ENCODE results near the gene PALLD. TPM values are rescaled to one million over a fixed set of nuclear protein-coding genes. Genes with fewer than 3 reads are reported as not detected.
"Not testable (repeated sequence)": the region's sequence is repeated elsewhere in the genome, so short reads cannot be mapped to it uniquely, and the experiment has no call there.

PALLD gene
- total RNA-seq, 1 donor from 2014 or later, result 22.9 TPM

DNA sequence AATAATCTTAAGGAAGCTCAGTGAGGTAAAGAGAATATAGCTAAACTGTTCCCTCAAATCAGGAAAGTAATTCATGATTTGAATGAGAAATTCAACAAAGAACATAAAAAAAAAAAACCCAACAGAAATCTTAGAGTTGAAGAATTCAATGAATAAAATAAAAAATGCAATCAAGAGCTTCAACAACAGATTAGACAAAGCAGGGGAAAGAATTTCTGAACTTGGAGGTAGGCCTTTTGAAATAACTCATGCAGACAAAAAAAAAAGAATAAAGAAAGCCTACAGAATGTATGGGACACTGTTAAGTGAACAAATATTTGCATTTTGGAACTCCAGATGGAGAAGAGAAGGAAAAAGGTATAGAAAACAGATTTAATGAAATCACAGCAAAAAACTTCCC, 435.3 kb downstream of the PALLD start:
- intact Hi-C loops (cut with micrococcal nuclease), result no loop called here
- no peak overlapping the region for H3K4me3 Mint-ChIP-seq
- peaks cover 50% of the 10 kb centered on the region for H3K9me3 Mint-ChIP-seq
- H3K4me1 Mint-ChIP-seq (ENCODE audit: low read depth), result no peaks in the 10 kb centered on the region
- H3K27ac Mint-ChIP-seq, result no peak overlapping the region
- H3K27me3 Mint-ChIP-seq (ENCODE audit: insufficient read depth), result peaks cover 2% of the 10 kb centered on the region
- peaks cover 4% of the 10 kb centered on the region for H3K36me3 Mint-ChIP-seq (ENCODE audit: low read depth)
- no peak for DNase-seq (ENCODE audit: low spot score)

DNA sequence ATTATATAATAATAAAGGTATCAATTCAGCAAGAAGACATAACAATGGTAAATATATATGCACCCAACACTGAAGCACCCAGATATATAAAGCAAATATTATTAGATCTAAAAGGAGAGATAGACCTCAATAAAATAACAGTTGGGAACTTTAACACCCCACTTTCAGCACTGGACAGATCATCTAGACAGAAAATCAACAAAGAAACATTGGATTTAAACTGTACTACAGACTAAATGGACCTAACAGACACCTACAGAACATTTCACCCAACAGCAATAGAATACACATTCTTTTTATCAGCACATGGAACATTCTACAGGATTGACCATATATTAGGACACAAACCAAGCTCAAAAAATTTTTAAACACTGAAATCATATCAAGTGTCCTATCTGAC, 436.6 kb downstream of the PALLD start:
- DNase-seq (ENCODE audit: low spot score), result no peak
- H3K9me3 Mint-ChIP-seq, result peaks cover 62% of the 10 kb centered on the region
- peaks cover 2% of the 10 kb centered on the region for H3K27me3 Mint-ChIP-seq (ENCODE audit: insufficient read depth)
- no peak overlapping the region for H3K27ac Mint-ChIP-seq
- H3K4me3 Mint-ChIP-seq, result no peak overlapping the region
- intact Hi-C loops (cut with micrococcal nuclease), result no loop called here
- H3K36me3 Mint-ChIP-seq (ENCODE audit: low read depth), result peaks cover 4% of the 10 kb centered on the region
- H3K4me1 Mint-ChIP-seq (ENCODE audit: low read depth), result no peaks in the 10 kb centered on the region

- H3K4me1 Mint-ChIP-seq (ENCODE audit: low read depth); H3K27me3 Mint-ChIP-seq (ENCODE audit: insufficient read depth); H3K27ac Mint-ChIP-seq; H3K4me3 Mint-ChIP-seq; DNase-seq (ENCODE audit: low spot score); H3K36me3 Mint-ChIP-seq (ENCODE audit: low read depth); intact Hi-C loops (cut with micrococcal nuclease): not testable (repeated sequence)
- peaks cover 48% of the 10 kb centered on the region for H3K9me3 Mint-ChIP-seq
These were observed 440.6 kb downstream of the PALLD start for GRCh38 chr4:168937473-168937872.

GRCh38 chr4:168942985-168943384, 446.1 kb downstream of the PALLD start:
- Mint-ChIP-seq H3K36me3 (ENCODE audit: low read depth) (no peaks in the 10 kb centered on the region), H3K4me1 (ENCODE audit: low read depth) (no peaks in the 10 kb centered on the region), H3K27me3 (ENCODE audit: insufficient read depth) (peaks cover 10% of the 10 kb centered on the region), H3K27ac (no peak overlapping the region), H3K9me3 (peaks cover 10% of the 10 kb centered on the region), H3K4me3 (no peak overlapping the region)
- intact Hi-C loops (cut with micrococcal nuclease), result no loop called here
- DNase-seq (ENCODE audit: low spot score), result no peak

GRCh38 chr4:168945291-168945690, 448.4 kb downstream of the PALLD start:
- intact Hi-C loops (cut with micrococcal nuclease), result no loop called here
- Mint-ChIP-seq H3K27me3 (ENCODE audit: insufficient read depth) (peaks cover 16% of the 10 kb centered on the region), H3K4me1 (ENCODE audit: low read depth) (no peaks in the 10 kb centered on the region), H3K4me3 (no peak overlapping the region), H3K9me3 (peaks cover 7% of the 10 kb centered on the region), H3K36me3 (ENCODE audit: low read depth) (peaks cover 3% of the 10 kb centered on the region), H3K27ac (no peak overlapping the region)
- DNase-seq (ENCODE audit: low spot score), result no peak

GRCh38 chr4:168952821-168953246, 456.0 kb downstream of the PALLD start:
- DNase-seq (ENCODE audit: low spot score); H3K4me1 Mint-ChIP-seq (ENCODE audit: low read depth); H3K36me3 Mint-ChIP-seq (ENCODE audit: low read depth); H3K27me3 Mint-ChIP-seq (ENCODE audit: insufficient read depth); H3K4me3 Mint-ChIP-seq; H3K27ac Mint-ChIP-seq; intact Hi-C loops (cut with micrococcal nuclease): not testable (repeated sequence)
- peaks cover 11% of the 10 kb centered on the region for H3K9me3 Mint-ChIP-seq

GRCh38 chr4:168955674-168956073, 458.8 kb downstream of the PALLD start:
- Mint-ChIP-seq H3K9me3 (peaks cover 4% of the 10 kb centered on the region), H3K27ac (no peak overlapping the region), H3K4me1 (ENCODE audit: low read depth) (no peaks in the 10 kb centered on the region), H3K27me3 (ENCODE audit: insufficient read depth) (no peaks in the 10 kb centered on the region), H3K36me3 (ENCODE audit: low read depth) (no peaks in the 10 kb centered on the region), H3K4me3 (no peak overlapping the region)
- DNase-seq (ENCODE audit: low spot score), result no peak
- intact Hi-C loops (cut with micrococcal nuclease), result no loop called here

DNA sequence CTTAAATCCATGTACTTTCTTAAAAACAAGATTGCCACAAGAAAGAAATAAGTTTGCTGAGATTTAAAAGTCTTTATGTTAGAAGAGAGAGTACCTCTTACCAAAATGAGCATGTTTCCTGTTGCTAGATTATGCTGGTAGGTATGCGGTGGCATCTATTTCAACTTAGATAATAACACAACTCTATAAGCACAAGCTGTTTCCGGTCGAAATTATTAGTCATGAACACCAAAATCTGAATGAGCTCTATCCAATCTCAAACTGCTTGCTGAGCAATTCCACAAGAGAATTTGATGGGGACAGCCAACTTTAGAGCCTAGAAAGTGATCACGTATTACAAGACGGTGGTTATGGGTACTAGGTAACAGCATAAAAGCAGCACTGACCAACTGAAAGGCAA, 463.9 kb downstream of the PALLD start:
- intact Hi-C loops (cut with micrococcal nuclease), result no loop called here
- Mint-ChIP-seq H3K36me3 (ENCODE audit: low read depth) (no peaks in the 10 kb centered on the region), H3K27ac (no peak overlapping the region), H3K4me3 (no peak overlapping the region), H3K9me3 (peaks cover 5% of the 10 kb centered on the region), H3K4me1 (ENCODE audit: low read depth) (no peaks in the 10 kb centered on the region), H3K27me3 (ENCODE audit: insufficient read depth) (no peaks in the 10 kb centered on the region)
- DNase-seq (ENCODE audit: low spot score), result no peak

- peaks cover 1% of the 10 kb centered on the region for H3K27me3 Mint-ChIP-seq (ENCODE audit: insufficient read depth)
These were observed 475.7 kb downstream of the PALLD start for GRCh38 chr4:168972596-168972995.

More at GRCh38 chr4:168972596-168972995, 475.7 kb downstream of the PALLD start:
- intact Hi-C loops (cut with micrococcal nuclease), result no loop called here
- Mint-ChIP-seq H3K9me3 (peaks cover 37% of the 10 kb centered on the region), H3K4me1 (ENCODE audit: low read depth) (no peaks in the 10 kb centered on the region), H3K27ac (no peak overlapping the region), H3K4me3 (no peak overlapping the region), H3K36me3 (ENCODE audit: low read depth) (peaks cover 14% of the 10 kb centered on the region)
- DNase-seq (ENCODE audit: low spot score), result no peak

Other genes starting within 250 kb of the PALLD start
- gene DDX60, start 178.3 kb upstream of the PALLD start, total RNA-seq, result 10.6 and 15.2 TPM in 2 replicates
- gene DDX60L, start 16.6 kb upstream of the PALLD start, total RNA-seq, result 5.9 and 6.5 TPM in 2 replicates

Measured in activated T-helper 1 cell treated with anti-CD3 and anti-CD28 coated beads, Interleukin-12 subunit alpha, Interleukin-12 subunit beta, Interleukin-2, Interleukin-4 antibody, amounts not matched to agents 30 ng/mL and 10 ng/mL and 1 ng/mL, durations not matched to agents 14 hours and 24 hours and 36 hours (primary cell).